ENCODE data around the gene GAPVD1.

GAPVD1 gene

DNA sequence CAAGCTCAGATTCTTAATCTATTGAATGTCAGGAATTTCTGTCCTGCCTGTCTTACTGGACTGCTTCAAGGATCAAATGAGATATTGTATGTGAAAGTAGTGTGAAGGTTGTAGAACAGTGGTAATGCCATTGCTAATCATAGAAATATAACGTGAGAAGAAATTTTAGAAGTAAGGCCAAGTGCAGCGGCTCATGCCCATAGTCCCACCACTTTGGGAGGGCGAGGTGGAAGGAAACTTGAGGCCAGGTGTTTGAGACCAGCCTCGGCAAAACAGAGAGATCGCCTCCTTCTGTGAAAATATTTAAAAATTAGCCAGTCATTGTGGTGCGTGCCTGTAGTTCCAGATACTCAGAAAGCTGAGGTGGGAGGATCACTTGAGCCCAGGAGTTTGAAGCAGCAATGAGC lies 15.4 kb upstream of the GAPVD1 start:
- no peak overlapping the region for H2AK5ac ChIP-seq (ENCODE audit: low read length, severe bottlenecking)
- no peak overlapping the region for H3K23ac ChIP-seq (ENCODE audit: low read length in 2 of 2)
- H3K27me3 ChIP-seq (ENCODE audit: control insufficient read depth in 1 of 2, insufficient read depth in 1 of 2, low read length in 2 of 2), result no peaks in the 10 kb centered on the region
- no peaks in the 10 kb centered on the region for H3K36me3 ChIP-seq (ENCODE audit: control insufficient read depth in 1 of 2, insufficient read depth in 2 of 2, low read depth in 1 of 2, low read length in 2 of 2)
- no peak overlapping the region for H2AFZ ChIP-seq (ENCODE audit: low read depth, low read length)
- WGBS, result 92% methylated on average over 6 of the region's 6 CpGs
- no peak overlapping the region for H3K27ac ChIP-seq (ENCODE audit: low read length, poor library complexity, severe bottlenecking)
- no peak overlapping the region for H3K4me3 ChIP-seq (ENCODE audit: insufficient read depth in 1 of 2, low read depth in 1 of 2, low read length in 2 of 2)
- H3K9me3 ChIP-seq (ENCODE audit: control insufficient read depth, low read length), result no peaks in the 10 kb centered on the region
- H3K9ac ChIP-seq (ENCODE audit: low read length), result no peak overlapping the region
- H2BK120ac ChIP-seq (ENCODE audit: low read depth, low read length), result no peak overlapping the region
- no peaks in the 10 kb centered on the region for H3K79me1 ChIP-seq (replicated peaks; ENCODE audit: low read length, poor library complexity, severe bottlenecking)
- no peak overlapping the region for H2BK15ac ChIP-seq (ENCODE audit: low read depth, poor library complexity, severe bottlenecking)
- no peak overlapping the region for H3K4me2 ChIP-seq (ENCODE audit: low read length, poor library complexity, severe bottlenecking)
- no peak overlapping the region for H2BK12ac ChIP-seq (ENCODE audit: low read length in 2 of 2)
- no peak overlapping the region for H2BK5ac ChIP-seq (ENCODE audit: low read depth, low read length, poor library complexity, severe bottlenecking)
- H3K4ac ChIP-seq (ENCODE audit: low read depth in 1 of 2, low read length in 2 of 2), result no peak overlapping the region
- H3K14ac ChIP-seq (ENCODE audit: low read length in 2 of 2), result no peak overlapping the region
- DNase-seq, result no peak
- no peak overlapping the region for H3K18ac ChIP-seq (ENCODE audit: low read depth in 1 of 2, low read length in 2 of 2)
- peaks cover 1% of the 10 kb centered on the region for H3K4me1 ChIP-seq (ENCODE audit: control insufficient read depth, insufficient read depth, low read depth, low read length)
- no peak overlapping the region for H4K8ac ChIP-seq (ENCODE audit: low read length)
- no peak overlapping the region for H4K91ac ChIP-seq (ENCODE audit: low read length)

- Histone ChIP-seq H3K14ac (ENCODE audit: low read length in 2 of 2) (no peak overlapping the region), H2AK5ac (ENCODE audit: low read length, severe bottlenecking) (no peak overlapping the region), H2AFZ (ENCODE audit: low read depth, low read length) (no peak overlapping the region), H3K23ac (ENCODE audit: low read length in 2 of 2) (no peak overlapping the region), H4K8ac (ENCODE audit: low read length) (no peak overlapping the region), H3K27me3 (ENCODE audit: control insufficient read depth in 1 of 2, insufficient read depth in 1 of 2, low read length in 2 of 2) (no peaks in the 10 kb centered on the region), H3K9me3 (ENCODE audit: control insufficient read depth, low read length) (no peaks in the 10 kb centered on the region), H3K4me2 (ENCODE audit: low read length, poor library complexity, severe bottlenecking) (no peak overlapping the region), H2BK120ac (ENCODE audit: low read depth, low read length) (no peak overlapping the region), H3K27ac (ENCODE audit: low read length, poor library complexity, severe bottlenecking) (no peak overlapping the region), H2BK15ac (ENCODE audit: low read depth, poor library complexity, severe bottlenecking) (no peak overlapping the region), H3K18ac (ENCODE audit: low read depth in 1 of 2, low read length in 2 of 2) (no peak overlapping the region), H3K9ac (ENCODE audit: low read length) (no peak overlapping the region), H2BK12ac (ENCODE audit: low read length in 2 of 2) (no peak overlapping the region), H2BK5ac (ENCODE audit: low read depth, low read length, poor library complexity, severe bottlenecking) (no peak overlapping the region), H4K91ac (ENCODE audit: low read length) (no peak overlapping the region), H3K4me3 (ENCODE audit: insufficient read depth in 1 of 2, low read depth in 1 of 2, low read length in 2 of 2) (no peak overlapping the region), H3K36me3 (ENCODE audit: control insufficient read depth in 1 of 2, insufficient read depth in 2 of 2, low read depth in 1 of 2, low read length in 2 of 2) (no peaks in the 10 kb centered on the region), H3K4ac (ENCODE audit: low read depth in 1 of 2, low read length in 2 of 2) (no peak overlapping the region), H3K4me1 (ENCODE audit: control insufficient read depth, insufficient read depth, low read depth, low read length) (no peaks in the 10 kb centered on the region), H3K79me1 (replicated peaks; ENCODE audit: low read length, poor library complexity, severe bottlenecking) (no peaks in the 10 kb centered on the region)
- no peak for DNase-seq
Measured at GRCh38 chr9:125254231-125254630, 7.4 kb upstream of the GAPVD1 start.

- Histone ChIP-seq H2BK120ac (ENCODE audit: low read depth, low read length) (no peak overlapping the region), H3K27me3 (ENCODE audit: control insufficient read depth in 1 of 2, insufficient read depth in 1 of 2, low read length in 2 of 2) (no peaks in the 10 kb centered on the region), H3K36me3 (ENCODE audit: control insufficient read depth in 1 of 2, insufficient read depth in 2 of 2, low read depth in 1 of 2, low read length in 2 of 2) (no peaks in the 10 kb centered on the region), H3K4ac (ENCODE audit: low read depth in 1 of 2, low read length in 2 of 2) (no peak overlapping the region), H3K4me3 (ENCODE audit: insufficient read depth in 1 of 2, low read depth in 1 of 2, low read length in 2 of 2) (no peak overlapping the region), H2BK15ac (ENCODE audit: low read depth, poor library complexity, severe bottlenecking) (no peak overlapping the region), H3K14ac (ENCODE audit: low read length in 2 of 2) (no peak overlapping the region), H3K9me3 (ENCODE audit: control insufficient read depth, low read length) (no peaks in the 10 kb centered on the region), H4K8ac (ENCODE audit: low read length) (no peak overlapping the region), H3K23ac (ENCODE audit: low read length in 2 of 2) (no peak overlapping the region), H3K9ac (ENCODE audit: low read length) (no peak overlapping the region), H3K4me2 (ENCODE audit: low read length, poor library complexity, severe bottlenecking) (no peak overlapping the region), H3K4me1 (ENCODE audit: control insufficient read depth, insufficient read depth, low read depth, low read length) (no peaks in the 10 kb centered on the region), H2BK5ac (ENCODE audit: low read depth, low read length, poor library complexity, severe bottlenecking) (no peak overlapping the region), H2AFZ (ENCODE audit: low read depth, low read length) (no peak overlapping the region), H3K18ac (ENCODE audit: low read depth in 1 of 2, low read length in 2 of 2) (no peak overlapping the region), H2AK5ac (ENCODE audit: low read length, severe bottlenecking) (no peak overlapping the region), H3K27ac (ENCODE audit: low read length, poor library complexity, severe bottlenecking) (no peak overlapping the region), H2BK12ac (ENCODE audit: low read length in 2 of 2) (no peak overlapping the region), H3K79me1 (replicated peaks; ENCODE audit: low read length, poor library complexity, severe bottlenecking) (no peaks in the 10 kb centered on the region), H4K91ac (ENCODE audit: low read length) (no peak overlapping the region)
- 37% methylated on average over 2 of the region's 2 CpGs for WGBS
- peak; percentile 18 for DNase-seq
Measured at GRCh38 chr9:125255781-125256391, 5.7 kb upstream of the GAPVD1 start.

GRCh38 chr9:125258160-125258785 lies 3.4 kb upstream of the GAPVD1 start:
- Histone ChIP-seq H3K23ac (ENCODE audit: low read length in 2 of 2) (no peak overlapping the region), H2AFZ (ENCODE audit: low read depth, low read length) (no peak overlapping the region), H3K4me1 (ENCODE audit: control insufficient read depth, insufficient read depth, low read depth, low read length) (no peaks in the 10 kb centered on the region), H2BK15ac (ENCODE audit: low read depth, poor library complexity, severe bottlenecking) (no peak overlapping the region), H3K14ac (ENCODE audit: low read length in 2 of 2) (no peak overlapping the region), H2BK120ac (ENCODE audit: low read depth, low read length) (no peak overlapping the region), H3K9ac (ENCODE audit: low read length) (no peak overlapping the region), H3K79me1 (replicated peaks; ENCODE audit: low read length, poor library complexity, severe bottlenecking) (no peaks in the 10 kb centered on the region), H3K18ac (ENCODE audit: low read depth in 1 of 2, low read length in 2 of 2) (no peak overlapping the region), H3K4ac (ENCODE audit: low read depth in 1 of 2, low read length in 2 of 2) (no peak overlapping the region), H4K91ac (ENCODE audit: low read length) (peak overlapping the region; percentile 12), H3K27me3 (ENCODE audit: control insufficient read depth in 1 of 2, insufficient read depth in 1 of 2, low read length in 2 of 2) (no peaks in the 10 kb centered on the region), H3K27ac (ENCODE audit: low read length, poor library complexity, severe bottlenecking) (no peak overlapping the region), H2AK5ac (ENCODE audit: low read length, severe bottlenecking) (no peak overlapping the region), H4K8ac (ENCODE audit: low read length) (no peak overlapping the region), H3K9me3 (ENCODE audit: control insufficient read depth, low read length) (no peaks in the 10 kb centered on the region), H3K36me3 (ENCODE audit: control insufficient read depth in 1 of 2, insufficient read depth in 2 of 2, low read depth in 1 of 2, low read length in 2 of 2) (no peaks in the 10 kb centered on the region), H2BK5ac (ENCODE audit: low read depth, low read length, poor library complexity, severe bottlenecking) (no peak overlapping the region), H2BK12ac (ENCODE audit: low read length in 2 of 2) (no peak overlapping the region), H3K4me2 (ENCODE audit: low read length, poor library complexity, severe bottlenecking) (no peak overlapping the region), H3K4me3 (ENCODE audit: insufficient read depth in 1 of 2, low read depth in 1 of 2, low read length in 2 of 2) (no peak overlapping the region)
- 99% methylated on average over 6 of the region's 6 CpGs for WGBS
- no peak for DNase-seq

Data from mesenchymal stem cell (in vitro differentiated cells and primary cell).